ENCODE results near the gene MMAB.

DNA sequence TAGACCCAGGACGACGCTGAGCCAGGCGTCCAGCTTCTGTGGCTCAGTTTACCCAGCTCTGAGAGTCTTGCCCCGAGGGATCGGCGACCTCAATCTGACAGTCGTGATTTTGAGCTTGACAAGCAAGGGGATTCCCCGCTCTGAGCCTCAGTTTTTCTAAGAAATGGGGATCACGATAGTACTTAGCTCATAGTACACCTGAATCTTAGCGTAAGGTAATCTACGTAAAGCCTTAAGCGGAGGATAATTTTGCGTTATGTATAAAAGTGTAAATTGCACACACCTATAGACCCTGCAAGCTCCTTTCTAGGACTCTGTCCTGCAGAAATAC, 575 bp upstream of the MMAB start:
- TF ChIP-seq, protein P1, sequence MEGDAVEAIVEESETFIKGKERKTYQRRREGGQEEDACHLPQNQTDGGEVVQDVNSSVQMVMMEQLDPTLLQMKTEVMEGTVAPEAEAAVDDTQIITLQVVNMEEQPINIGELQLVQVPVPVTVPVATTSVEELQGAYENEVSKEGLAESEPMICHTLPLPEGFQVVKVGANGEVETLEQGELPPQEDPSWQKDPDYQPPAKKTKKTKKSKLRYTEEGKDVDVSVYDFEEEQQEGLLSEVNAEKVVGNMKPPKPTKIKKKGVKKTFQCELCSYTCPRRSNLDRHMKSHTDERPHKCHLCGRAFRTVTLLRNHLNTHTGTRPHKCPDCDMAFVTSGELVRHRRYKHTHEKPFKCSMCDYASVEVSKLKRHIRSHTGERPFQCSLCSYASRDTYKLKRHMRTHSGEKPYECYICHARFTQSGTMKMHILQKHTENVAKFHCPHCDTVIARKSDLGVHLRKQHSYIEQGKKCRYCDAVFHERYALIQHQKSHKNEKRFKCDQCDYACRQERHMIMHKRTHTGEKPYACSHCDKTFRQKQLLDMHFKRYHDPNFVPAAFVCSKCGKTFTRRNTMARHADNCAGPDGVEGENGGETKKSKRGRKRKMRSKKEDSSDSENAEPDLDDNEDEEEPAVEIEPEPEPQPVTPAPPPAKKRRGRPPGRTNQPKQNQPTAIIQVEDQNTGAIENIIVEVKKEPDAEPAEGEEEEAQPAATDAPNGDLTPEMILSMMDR (IDR thresholded peaks at IDR 0.05): no peak
- no peak for TF ChIP-seq EP300 (IDR thresholded peaks at IDR 0.05)

Data from gastroesophageal sphincter (tissue), 3 donors.